ENCODE data around the gene CCDC78.

DNA sequence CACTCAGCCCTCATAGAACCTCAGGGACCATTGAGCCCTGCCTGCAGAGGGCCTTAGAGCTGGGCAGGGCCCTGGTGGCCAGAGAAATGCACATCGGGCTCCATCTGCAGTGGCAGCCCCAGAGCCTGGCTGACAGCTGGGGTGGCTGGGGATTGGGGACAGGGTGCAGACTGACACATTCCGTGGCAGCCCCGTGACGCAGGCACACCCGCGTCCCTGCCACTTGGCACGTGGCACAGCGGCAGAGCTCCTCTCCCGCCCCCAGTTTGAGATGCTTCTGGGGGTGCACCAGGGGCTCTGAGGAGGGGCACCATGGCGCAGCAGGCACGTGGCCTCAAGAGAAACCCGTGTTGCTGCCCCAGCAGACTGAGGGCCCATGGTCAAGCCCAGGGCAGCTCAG, 22.8 kb downstream of the CCDC78 start:
- TF ChIP-seq, protein P1, sequence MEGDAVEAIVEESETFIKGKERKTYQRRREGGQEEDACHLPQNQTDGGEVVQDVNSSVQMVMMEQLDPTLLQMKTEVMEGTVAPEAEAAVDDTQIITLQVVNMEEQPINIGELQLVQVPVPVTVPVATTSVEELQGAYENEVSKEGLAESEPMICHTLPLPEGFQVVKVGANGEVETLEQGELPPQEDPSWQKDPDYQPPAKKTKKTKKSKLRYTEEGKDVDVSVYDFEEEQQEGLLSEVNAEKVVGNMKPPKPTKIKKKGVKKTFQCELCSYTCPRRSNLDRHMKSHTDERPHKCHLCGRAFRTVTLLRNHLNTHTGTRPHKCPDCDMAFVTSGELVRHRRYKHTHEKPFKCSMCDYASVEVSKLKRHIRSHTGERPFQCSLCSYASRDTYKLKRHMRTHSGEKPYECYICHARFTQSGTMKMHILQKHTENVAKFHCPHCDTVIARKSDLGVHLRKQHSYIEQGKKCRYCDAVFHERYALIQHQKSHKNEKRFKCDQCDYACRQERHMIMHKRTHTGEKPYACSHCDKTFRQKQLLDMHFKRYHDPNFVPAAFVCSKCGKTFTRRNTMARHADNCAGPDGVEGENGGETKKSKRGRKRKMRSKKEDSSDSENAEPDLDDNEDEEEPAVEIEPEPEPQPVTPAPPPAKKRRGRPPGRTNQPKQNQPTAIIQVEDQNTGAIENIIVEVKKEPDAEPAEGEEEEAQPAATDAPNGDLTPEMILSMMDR (IDR thresholded peaks at IDR 0.05) = no peak
- TF ChIP-seq POLR2A (IDR thresholded peaks at IDR 0.05) = no peak
- TF ChIP-seq POLR2AphosphoS5 (IDR thresholded peaks at IDR 0.05) = no peak
- TF ChIP-seq EP300 (IDR thresholded peaks at IDR 0.05; ENCODE audit: low read depth) = no peak

Data from transverse colon (tissue), 4 donors.